Psoas muscle (tissue), 8 donors: Measurements from ENCODE around the gene SLC4A1AP. TPM values are rescaled to one million over a fixed set of nuclear protein-coding genes. Genes with fewer than 3 reads are reported as not detected.

Experiments
- ATAC-seq, 4 donors: fragments of 200-7000 bp; cut with Tn5 transposase; one replicate each; pipeline ENCODE4 v1.9.1; 2020; ENCODE audit warnings: moderate library complexity in 3 of 4, mild to moderate bottlenecking in 2 of 4
- DNase-seq, 2 donors: peaks; one replicate each; pipeline ENCODE4 v3.0.0-alpha.2; 2020
- H3K27ac ChIP-seq: fragments of 200-600 bp; one replicate; pipeline ENCODE4 v1.8.0; 2022
- H3K27me3 ChIP-seq, 3 donors: fragments of 200-600 bp in 1 of 3; one replicate each; pipeline versions ENCODE4 v1.6.1 to v1.8.0; 2013 to 2022; ENCODE audit warnings: low read length in 2 of 3, mild to moderate bottlenecking in 2 of 3, moderate library complexity in 1 of 3; ENCODE audit not compliant: insufficient read depth in 3 of 3
- H3K36me3 ChIP-seq, 2 donors: fragments of 200-600 bp in 1 of 2; one replicate each; pipeline versions ENCODE4 v1.6.1 to v1.8.0; 2013 to 2022; ENCODE audit warnings: low read depth in 1 of 2, mild to moderate bottlenecking in 1 of 2, moderate library complexity in 1 of 2; ENCODE audit not compliant: insufficient read depth in 1 of 2
- H3K4me1 ChIP-seq: fragments of 200-600 bp; one replicate; pipeline ENCODE4 v1.8.0; 2022
- H3K4me3 ChIP-seq: fragments of 200-600 bp; one replicate; pipeline ENCODE4 v1.8.0; 2022; ENCODE audit warnings: mild to moderate bottlenecking
- H3K9me3 ChIP-seq: fragments of 200-600 bp; one replicate; pipeline ENCODE4 v1.8.0; 2022
- WGBS, 3 donors: extraction: QIAGEN DNeasy Blood & Tissue Kit; methylation state at CpG; one replicate each; pipeline versions ENCODE4 v1.1.6 to v1.1.7; 2013; 5-methylcytosine and 5-hydroxymethylcytosine counted together
- intact Hi-C, 2 donors: fragments of 100-400 bp; cut with DNase I; formaldehyde crosslinking; loops; one replicate each; pipeline versions ENCODE4 v1.11.0 to v1.14.2; 2022
- long read RNA-seq, 2 donors: library from polyadenylated mRNA; unstranded; transcript quantifications; one replicate each; pipeline ENCODE4 v2.0.0, GENCODE V29; 2021
- polyA plus RNA-seq, 3 donors: library from polyadenylated mRNA; stranded (reverse); fragments of 200-250 nt; gene quantifications; one replicate each; pipeline ENCODE4 v1.2.3, GENCODE V29; 2013
- total RNA-seq, 4 donors: library from RNA; stranded (reverse); fragmentation: NEBNext Ultra II Directional in 2 of 4; extraction: Animal tissue kit (Norgen Biotek cat#: 25700) in 2 of 4; gene quantifications; one replicate each; pipeline versions ENCODE4 v1.2.1 to v1.2.4, GENCODE V29; 2021 to 2023
- TF ChIP-seq, protein P1 (sequence below): fragments of 200-600 bp; IDR thresholded peaks from one replicate; pipeline ENCODE4 v1.8.0; 2022; ENCODE audit warnings: antibody characterized with exemption
- donor health status: healthy with polysubstance abuse.
- donor health status: DM: no; HTN: no; CAD: no; lungs with moderate emphysema.
- donor health status: Bipolar disorder and iron deficiency.
- donor health status: healthy.
- donor health status: DM: yes; HTN: yes; CAD: no.
- donor health status: DM: no; HTN: no; CAD: no.
- donor health status: DM: no; HTN: no; CAD: no.
- donor health status: DM: yes; HTN: yes; CAD: no.

Gene SLC4A1AP, protein sequence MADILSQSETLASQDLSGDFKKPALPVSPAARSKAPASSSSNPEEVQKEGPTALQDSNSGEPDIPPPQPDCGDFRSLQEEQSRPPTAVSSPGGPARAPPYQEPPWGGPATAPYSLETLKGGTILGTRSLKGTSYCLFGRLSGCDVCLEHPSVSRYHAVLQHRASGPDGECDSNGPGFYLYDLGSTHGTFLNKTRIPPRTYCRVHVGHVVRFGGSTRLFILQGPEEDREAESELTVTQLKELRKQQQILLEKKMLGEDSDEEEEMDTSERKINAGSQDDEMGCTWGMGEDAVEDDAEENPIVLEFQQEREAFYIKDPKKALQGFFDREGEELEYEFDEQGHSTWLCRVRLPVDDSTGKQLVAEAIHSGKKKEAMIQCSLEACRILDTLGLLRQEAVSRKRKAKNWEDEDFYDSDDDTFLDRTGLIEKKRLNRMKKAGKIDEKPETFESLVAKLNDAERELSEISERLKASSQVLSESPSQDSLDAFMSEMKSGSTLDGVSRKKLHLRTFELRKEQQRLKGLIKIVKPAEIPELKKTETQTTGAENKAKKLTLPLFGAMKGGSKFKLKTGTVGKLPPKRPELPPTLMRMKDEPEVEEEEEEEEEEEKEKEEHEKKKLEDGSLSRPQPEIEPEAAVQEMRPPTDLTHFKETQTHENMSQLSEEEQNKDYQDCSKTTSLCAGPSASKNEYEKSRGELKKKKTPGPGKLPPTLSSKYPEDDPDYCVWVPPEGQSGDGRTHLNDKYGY
- total RNA-seq (10 to 100 TPM; 21.1 to 28.4 (median 26.0) TPM), polyA plus RNA-seq (10 to 100 TPM; 20.5 to 44.8 (median 28.3) TPM)
- long read RNA-seq, donor 1, transcript SLC4A1AP-201 (14 exons, 2,959 nt), result major isoform, 15 of 38 reads
- long read RNA-seq, donor 1, partial matches to known transcripts, result 22 of 38 reads
- long read RNA-seq, donor 1, other reads (novel, unspliced or antisense), result 1 of 38 reads
- long read RNA-seq, donor 2, transcript SLC4A1AP-201 (14 exons, 2,959 nt), result major isoform, 57 of 121 reads
- long read RNA-seq, donor 2, partial matches to known transcripts, result 56 of 121 reads
- long read RNA-seq, donor 2, other reads (novel, unspliced or antisense), result 8 of 121 reads

DNA sequence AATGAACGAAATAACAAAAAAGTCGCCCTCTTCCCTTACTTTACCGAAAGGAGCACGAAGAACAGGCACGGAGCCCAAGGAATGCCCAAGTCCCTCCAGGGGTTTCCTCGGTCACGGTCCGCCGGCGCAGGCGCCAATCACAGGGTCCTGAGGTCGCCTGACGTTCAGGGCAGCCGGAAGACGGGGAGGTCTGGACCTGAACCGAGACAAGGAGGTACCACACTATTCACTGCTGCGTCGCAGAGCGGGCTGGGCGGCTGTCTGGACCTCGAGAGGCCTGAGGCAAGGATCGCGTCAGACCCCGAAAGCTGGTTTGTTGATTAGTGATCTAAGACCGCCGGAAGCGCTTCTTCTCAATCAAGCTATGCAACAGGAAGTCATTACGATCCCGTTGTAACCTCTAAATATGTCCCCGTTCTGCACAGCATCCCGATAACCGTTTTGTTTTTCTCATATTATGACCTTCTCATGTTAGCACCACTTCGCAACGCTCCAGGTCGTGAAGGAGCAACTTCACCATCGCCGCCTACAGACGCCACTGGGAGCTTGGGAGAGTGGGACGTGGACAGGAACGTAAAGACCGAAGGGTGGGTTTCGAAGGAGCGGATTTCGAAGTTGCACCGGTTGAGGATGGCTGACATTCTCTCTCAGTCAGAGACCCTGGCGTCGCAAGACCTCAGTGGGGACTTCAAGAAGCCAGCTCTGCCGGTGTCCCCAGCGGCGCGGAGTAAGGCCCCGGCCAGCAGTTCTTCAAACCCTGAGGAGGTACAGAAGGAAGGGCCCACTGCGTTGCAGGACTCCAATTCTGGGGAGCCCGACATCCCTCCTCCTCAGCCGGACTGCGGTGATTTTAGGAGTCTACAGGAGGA, at the start of gene SLC4A1AP, which contains the start of gene SUPT7L:
SLC4A1AP (plus strand) TSS at position 605 of the 869 bp plus-strand sequence; CDS start at position 631, 26 bp downstream.
SUPT7L (minus strand) TSS at position 330 of the 869 bp plus-strand sequence. CDS start 1,422 bp downstream, outside the sequence.
- Histone ChIP-seq H3K4me1 (peaks cover 34% of the 10 kb centered on the region), H3K27ac (peak within 1 kb of the TSS; percentile 89), H3K9me3 (no peaks in the 10 kb centered on the region), H3K36me3 (peaks cover 7 to 71% of the 10 kb centered on the region in 2 donors), H3K4me3 (peak within 1 kb of the TSS; percentile 97), H3K27me3 (no peaks in the 10 kb centered on the region)
- TF ChIP-seq, protein P1, sequence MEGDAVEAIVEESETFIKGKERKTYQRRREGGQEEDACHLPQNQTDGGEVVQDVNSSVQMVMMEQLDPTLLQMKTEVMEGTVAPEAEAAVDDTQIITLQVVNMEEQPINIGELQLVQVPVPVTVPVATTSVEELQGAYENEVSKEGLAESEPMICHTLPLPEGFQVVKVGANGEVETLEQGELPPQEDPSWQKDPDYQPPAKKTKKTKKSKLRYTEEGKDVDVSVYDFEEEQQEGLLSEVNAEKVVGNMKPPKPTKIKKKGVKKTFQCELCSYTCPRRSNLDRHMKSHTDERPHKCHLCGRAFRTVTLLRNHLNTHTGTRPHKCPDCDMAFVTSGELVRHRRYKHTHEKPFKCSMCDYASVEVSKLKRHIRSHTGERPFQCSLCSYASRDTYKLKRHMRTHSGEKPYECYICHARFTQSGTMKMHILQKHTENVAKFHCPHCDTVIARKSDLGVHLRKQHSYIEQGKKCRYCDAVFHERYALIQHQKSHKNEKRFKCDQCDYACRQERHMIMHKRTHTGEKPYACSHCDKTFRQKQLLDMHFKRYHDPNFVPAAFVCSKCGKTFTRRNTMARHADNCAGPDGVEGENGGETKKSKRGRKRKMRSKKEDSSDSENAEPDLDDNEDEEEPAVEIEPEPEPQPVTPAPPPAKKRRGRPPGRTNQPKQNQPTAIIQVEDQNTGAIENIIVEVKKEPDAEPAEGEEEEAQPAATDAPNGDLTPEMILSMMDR, result no peak
- DNase-seq (peak; percentile 78 to 87), ATAC-seq (peak; percentile 88 to 93 (median 90))
- WGBS, 3 donors, result 0 to 1% (median 0%) methylated on average over 56 of the region's 56 CpGs
- intact Hi-C loops, result loop anchor here in 1 of 2 donors (5.0 kb wide), 1 partner anchor 36 kb away; the partner anchor contains the start of genes CCDC121 and GPN1

DNA sequence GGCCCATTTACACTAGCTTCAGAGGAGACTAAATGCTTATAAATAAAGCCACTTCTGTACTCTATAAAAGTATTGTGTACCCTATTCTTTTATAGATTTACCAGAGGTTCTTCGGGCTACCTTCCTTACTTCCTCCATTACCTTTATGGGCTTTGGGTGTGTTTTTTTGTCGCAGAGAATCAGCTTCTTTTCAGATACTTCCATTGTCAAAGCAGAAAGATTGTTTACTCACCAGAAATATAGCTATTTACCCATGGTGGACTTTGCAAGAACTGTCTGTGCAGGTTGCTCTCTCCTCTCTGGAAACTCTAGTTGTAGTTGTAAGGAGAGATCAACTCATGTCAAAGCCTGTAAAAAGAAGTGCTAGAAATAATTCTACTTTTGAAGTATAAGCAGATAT, 49.7 kb upstream of the SLC4A1AP start:
- TF ChIP-seq, protein P1, result no peak
- intact Hi-C loops, result no loop called here
- H3K9me3 ChIP-seq, result no peaks in the 10 kb centered on the region
- DNase-seq (no peak), ATAC-seq (no peak)
- no peaks in the 10 kb centered on the region for H3K27me3 ChIP-seq
- H3K4me1 ChIP-seq, result no peaks in the 10 kb centered on the region
- WGBS, 3 donors, result 98 to 100% (median 99%) methylated on average over 2 of the region's 2 CpGs
- peaks cover 4 to 64% of the 10 kb centered on the region in 2 donors for H3K36me3 ChIP-seq
- no peak overlapping the region for H3K4me3 ChIP-seq
- no peak overlapping the region for H3K27ac ChIP-seq

DNA sequence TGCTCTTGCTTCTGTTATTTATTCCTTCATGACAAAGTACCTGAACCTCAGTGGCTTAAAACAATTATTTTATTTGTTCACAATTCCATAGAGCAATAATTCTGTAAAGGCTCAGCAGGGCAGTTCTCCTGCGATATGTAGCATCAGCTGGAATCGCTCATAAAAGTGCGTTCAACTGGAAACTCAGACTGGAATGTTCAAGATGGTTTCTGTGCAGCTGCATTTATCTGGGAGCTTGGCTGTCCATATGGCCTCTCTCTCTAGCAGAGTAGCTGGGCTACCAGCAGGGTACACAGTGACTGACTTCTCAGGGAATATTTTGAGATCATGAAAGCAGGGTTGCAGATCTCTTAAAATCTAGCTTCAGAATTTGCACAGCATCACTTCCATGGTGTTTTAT, 48.4 kb upstream of the SLC4A1AP start:
- 97 to 98% (median 98%) methylated on average over 3 of the region's 3 CpGs for WGBS, 3 donors
- Histone ChIP-seq H3K36me3 (peaks cover 4 to 67% of the 10 kb centered on the region in 2 donors), H3K4me1 (no peaks in the 10 kb centered on the region), H3K4me3 (no peak overlapping the region), H3K27me3 (no peaks in the 10 kb centered on the region), H3K9me3 (no peaks in the 10 kb centered on the region), H3K27ac (no peak overlapping the region)
- intact Hi-C loops, result no loop called here
- no peak for ATAC-seq
- TF ChIP-seq, protein P1, result no peak
- no peak for DNase-seq

- TF ChIP-seq, protein P1, result no peak
- Histone ChIP-seq H3K36me3 (peaks cover 3 to 77% of the 10 kb centered on the region in 2 donors), H3K4me1 (peaks cover 3% of the 10 kb centered on the region), H3K9me3 (no peaks in the 10 kb centered on the region), H3K4me3 (no peak overlapping the region), H3K27me3 (no peaks in the 10 kb centered on the region), H3K27ac (no peak overlapping the region)
- intact Hi-C loops, result loop anchor here in 1 of 2 donors (10.0 kb wide), 1 partner anchor 127 kb away; the partner anchor contains the start of genes FNDC4 and GCKR
- no peak for DNase-seq
- no peak for ATAC-seq
- WGBS, 3 donors, result 69 to 81% (median 78%) methylated on average over 1 of the region's 1 CpG
Measured at GRCh38 chr2:27621524-27621923, 42.2 kb upstream of the SLC4A1AP start.
